H9 (cell line): ENCODE results near the gene PAQR7. TPM values are rescaled to one million over a fixed set of nuclear protein-coding genes. Genes with fewer than 3 reads are reported as not detected.

Experiments used
- DNase-seq: peaks from one replicate; pipeline ENCODE4 v3.0.0-alpha.2; 2017
- H2AFZ ChIP-seq: one replicate; pipeline ENCODE4 v1.6.1; 2013; ENCODE audit warnings: mild to moderate bottlenecking, low read length, control low read depth, moderate library complexity
- H2AK5ac ChIP-seq: 2 replicates; pipeline ENCODE4 v1.6.1; 2013; ENCODE audit warnings: low read length, control low read depth, mixed read lengths; ENCODE audit not compliant: insufficient read length
- H2BK120ac ChIP-seq: one replicate; pipeline ENCODE4 v1.6.1; 2013; ENCODE audit warnings: low read depth, mild to moderate bottlenecking, low read length, control low read depth, inconsistent platforms; ENCODE audit not compliant: poor library complexity, severe bottlenecking
- H2BK12ac ChIP-seq: 2 replicates; pipeline ENCODE4 v1.6.1; 2013; ENCODE audit warnings: low read length, control low read depth, mixed read lengths, low read depth; ENCODE audit not compliant: insufficient read length
- H2BK15ac ChIP-seq: 2 replicates; pipeline ENCODE4 v1.6.1; 2013; ENCODE audit warnings: low read depth, low read length, control low read depth
- H2BK20ac ChIP-seq: one replicate; pipeline ENCODE4 v1.6.1; 2013; ENCODE audit warnings: low read depth, mild to moderate bottlenecking, low read length, control low read depth, inconsistent platforms; ENCODE audit not compliant: poor library complexity, severe bottlenecking
- H2BK5ac ChIP-seq: 2 replicates; pipeline ENCODE4 v1.6.1; 2013; ENCODE audit warnings: low read length, control low read depth, mixed read lengths; ENCODE audit not compliant: insufficient read length
- H3K14ac ChIP-seq: 2 replicates; pipeline ENCODE4 v1.6.1; 2013; ENCODE audit warnings: low read length, control low read depth; ENCODE audit not compliant: insufficient read depth
- H3K18ac ChIP-seq: 2 replicates; pipeline ENCODE4 v1.6.1; 2013; ENCODE audit warnings: low read depth, mild to moderate bottlenecking, mixed read lengths, low read length, control low read depth; ENCODE audit not compliant: insufficient read length
- H3K23ac ChIP-seq: 2 replicates; pipeline ENCODE4 v1.6.1; 2013; ENCODE audit warnings: low read length, control low read depth, mixed read lengths, low read depth; ENCODE audit not compliant: insufficient read length
- H3K23me2 ChIP-seq: 2 replicates; pipeline ENCODE4 v1.6.1; 2013; ENCODE audit warnings: low read depth, mild to moderate bottlenecking, mixed read lengths, low read length, control low read depth; ENCODE audit not compliant: insufficient read length, poor library complexity, severe bottlenecking
- H3K27ac ChIP-seq: 2 replicates; pipeline ENCODE4 v1.5.1; 2013; ENCODE audit warnings: low read length, control low read depth, mixed read lengths, low read depth; ENCODE audit not compliant: insufficient read length
- H3K27me3 ChIP-seq: 2 replicates; pipeline ENCODE4 v1.6.1; 2013; ENCODE audit warnings: low read length, control low read depth, inconsistent platforms; ENCODE audit not compliant: insufficient read depth
- H3K4ac ChIP-seq: 2 replicates; pipeline ENCODE4 v1.6.1; 2013; ENCODE audit warnings: low read depth, mild to moderate bottlenecking, control low read depth, inconsistent platforms, low read length, moderate library complexity
- H3K4me1 ChIP-seq: 2 replicates; pipeline ENCODE4 v1.6.1; 2013; ENCODE audit warnings: low read length, control low read depth, inconsistent platforms; ENCODE audit not compliant: insufficient read depth
- H3K4me2 ChIP-seq: 2 replicates; pipeline ENCODE4 v1.6.1; 2013; ENCODE audit warnings: low read length, control low read depth, mixed read lengths; ENCODE audit not compliant: insufficient read length, insufficient read depth
- H3K56ac ChIP-seq: 2 replicates; pipeline ENCODE4 v1.6.1; 2013; ENCODE audit warnings: low read depth, mild to moderate bottlenecking, mixed read lengths, low read length, control low read depth; ENCODE audit not compliant: insufficient read length
- H3K79me1 ChIP-seq: 2 replicates; pipeline ENCODE4 v1.6.1; 2013; ENCODE audit warnings: low read depth, mild to moderate bottlenecking, moderate library complexity, low read length, control low read depth, inconsistent platforms; ENCODE audit not compliant: insufficient read depth, poor library complexity, severe bottlenecking
- H3K79me2 ChIP-seq: 2 replicates; pipeline ENCODE4 v1.6.1; 2013; ENCODE audit warnings: low read length, control low read depth, inconsistent platforms; ENCODE audit not compliant: insufficient read depth
- H3K9ac ChIP-seq: 2 replicates; pipeline ENCODE4 v1.6.1; 2013; ENCODE audit warnings: low read length, control low read depth, mixed read lengths; ENCODE audit not compliant: insufficient read length; ENCODE audit errors: extremely low read depth
- H3K9me3 ChIP-seq: one replicate; pipeline ENCODE4 v1.6.1; 2013; ENCODE audit warnings: low read depth, low read length, inconsistent platforms; ENCODE audit not compliant: control insufficient read depth
- H3T11ph ChIP-seq: one replicate; pipeline ENCODE4 v1.6.1; 2013; ENCODE audit warnings: mild to moderate bottlenecking, low read length, control low read depth, inconsistent platforms
- H4K20me1 ChIP-seq: one replicate; pipeline ENCODE4 v1.6.1; 2013; ENCODE audit not compliant: control insufficient read depth, insufficient read length, insufficient read depth
- H4K5ac ChIP-seq: 2 replicates; pipeline ENCODE4 v1.6.1; 2013; ENCODE audit warnings: low read depth, mild to moderate bottlenecking, mixed read lengths, low read length, control low read depth; ENCODE audit not compliant: insufficient read length
- H4K8ac ChIP-seq: replicated peaks from 2 replicates; pipeline ENCODE4 v1.6.1; 2013; ENCODE audit warnings: low read length, control low read depth, mixed read lengths, low read depth; ENCODE audit not compliant: insufficient read length
- H4K91ac ChIP-seq: 2 replicates; pipeline ENCODE4 v1.6.1; 2013; ENCODE audit warnings: low read depth, mild to moderate bottlenecking, moderate library complexity, mixed read lengths, low read length, control low read depth; ENCODE audit not compliant: insufficient read length
- H3K27ac Mint-ChIP-seq, 3 experiments: 2 replicates in 2 of 3; 3 replicates in 1 of 3; pipeline ENCODE4 v1.8.0; 2020 to 2021; ENCODE audit warnings: mixed read lengths in 3 of 3, mild to moderate bottlenecking in 1 of 3, moderate library complexity in 1 of 3
- H3K27me3 Mint-ChIP-seq: 2 replicates; pipeline ENCODE4 v1.8.0; 2021; ENCODE audit warnings: low read depth, mild to moderate bottlenecking, moderate library complexity, mixed read lengths
- H3K36me3 Mint-ChIP-seq, 3 experiments: 2 replicates in 2 of 3; 3 replicates in 1 of 3; pipeline ENCODE4 v1.8.0; 2020 to 2021; ENCODE audit warnings: low read depth in 3 of 3, mixed read lengths in 3 of 3; ENCODE audit not compliant: insufficient read depth in 1 of 3
- H3K4me1 Mint-ChIP-seq, 2 experiments: 2 replicates each; pipeline ENCODE4 v1.8.0; 2020; ENCODE audit warnings: mixed read lengths in 2 of 2
- H3K4me3 Mint-ChIP-seq, 2 experiments: 2 replicates in 1 of 2; 3 replicates in 1 of 2; pipeline ENCODE4 v1.8.0; 2020 to 2021; ENCODE audit warnings: mild to moderate bottlenecking in 2 of 2, mixed read lengths in 2 of 2, moderate library complexity in 1 of 2
- H3K9me3 Mint-ChIP-seq, 2 experiments: 2 replicates in 1 of 2; 3 replicates in 1 of 2; pipeline ENCODE4 v1.8.0; 2020; ENCODE audit warnings: mild to moderate bottlenecking in 2 of 2, mixed read lengths in 2 of 2, moderate library complexity in 1 of 2
- WGBS: extraction: QIAGEN DNeasy Blood & Tissue Kit; methylation state at CpG from one replicate; pipeline ENCODE4 v1.1.7; 2013; ENCODE audit warnings: missing lambda C conversion rate, low lambda C conversion rate, mixed read lengths; ENCODE audit not compliant: insufficient read length; ENCODE audit errors: extremely low coverage; 5-methylcytosine and 5-hydroxymethylcytosine counted together
- total RNA-seq: library from RNA; stranded (reverse); gene quantifications from 2 replicates; pipeline ENCODE4 v1.2.1, GENCODE V29; 2021
- TF ChIP-seq, protein P1 (sequence below): fragments of 200-600 bp; sonication (generic); conservative IDR thresholded peaks from 3 replicates; pipeline ENCODE4 v1.8.0; 2021; ENCODE audit warnings: antibody characterized with exemption, mild to moderate bottlenecking

PAQR7 gene
- total RNA-seq, 1 experiment from 2014 or later: 6.3 TPM

DNA sequence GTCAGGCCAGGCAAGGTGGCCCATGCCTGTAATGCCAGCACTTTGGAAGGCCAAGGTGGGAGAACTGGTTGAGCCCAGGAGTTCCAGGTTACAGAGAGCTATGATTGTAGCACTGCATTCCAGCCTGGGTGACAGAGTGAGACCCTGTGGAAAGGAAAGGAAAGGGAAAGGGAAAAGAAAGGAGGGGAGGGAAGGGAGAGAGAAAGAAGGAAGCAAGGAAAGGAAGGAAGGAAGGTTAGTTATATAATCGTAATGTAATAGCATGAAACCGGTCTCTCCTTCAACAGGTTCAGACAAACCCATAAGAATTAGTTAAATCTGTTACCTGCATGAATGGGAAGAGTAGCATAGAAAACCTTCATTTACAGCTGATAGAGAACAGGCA is 1.2 kb upstream of the PAQR7 start:
- no peaks in the 10 kb centered on the region; the same call in 1 of the 2 replicates for H3K4me1 ChIP-seq
- H3K79me2 ChIP-seq: no peaks in the 10 kb centered on the region
- Mint-ChIP-seq H3K4me1 (peaks cover 15 to 17% of the 10 kb centered on the region in 2 experiments), H3K27me3 (peaks cover 37% of the 10 kb centered on the region), H3K4me3 (peak overlapping the region in 1 of 2 experiments; percentile 81; a peak in 2 of 5 replicates), H3K9me3 (no peaks in the 10 kb centered on the region), H3K27ac (no peak overlapping the region), H3K36me3 (no peaks in the 10 kb centered on the region; a peak in 2 of 7 replicates)
- no peak overlapping the region for H3K14ac ChIP-seq
- no peak overlapping the region for H4K8ac ChIP-seq
- H2BK20ac ChIP-seq: no peak overlapping the region
- peaks cover 7% of the 10 kb centered on the region for H3K23me2 ChIP-seq
- no peak overlapping the region for H3K18ac ChIP-seq
- no peak overlapping the region for H2AK5ac ChIP-seq
- no peak overlapping the region for H2BK15ac ChIP-seq
- H3K79me1 ChIP-seq: no peaks in the 10 kb centered on the region
- no peak overlapping the region for H4K91ac ChIP-seq
- no peak overlapping the region for H3K4ac ChIP-seq
- DNase-seq: no peak
- H4K20me1 ChIP-seq: no peaks in the 10 kb centered on the region
- no peak overlapping the region for H3K56ac ChIP-seq
- no peak overlapping the region for H3K27ac ChIP-seq
- no peaks in the 10 kb centered on the region for H3K9me3 ChIP-seq
- no peak overlapping the region for H3K4me2 ChIP-seq
- no peak overlapping the region for H2BK12ac ChIP-seq
- no CpG with 5 or more reads among the region's 2 CpGs for WGBS
- H3K23ac ChIP-seq: no peak overlapping the region
- H2BK120ac ChIP-seq: no peak overlapping the region
- TF ChIP-seq, protein P1, sequence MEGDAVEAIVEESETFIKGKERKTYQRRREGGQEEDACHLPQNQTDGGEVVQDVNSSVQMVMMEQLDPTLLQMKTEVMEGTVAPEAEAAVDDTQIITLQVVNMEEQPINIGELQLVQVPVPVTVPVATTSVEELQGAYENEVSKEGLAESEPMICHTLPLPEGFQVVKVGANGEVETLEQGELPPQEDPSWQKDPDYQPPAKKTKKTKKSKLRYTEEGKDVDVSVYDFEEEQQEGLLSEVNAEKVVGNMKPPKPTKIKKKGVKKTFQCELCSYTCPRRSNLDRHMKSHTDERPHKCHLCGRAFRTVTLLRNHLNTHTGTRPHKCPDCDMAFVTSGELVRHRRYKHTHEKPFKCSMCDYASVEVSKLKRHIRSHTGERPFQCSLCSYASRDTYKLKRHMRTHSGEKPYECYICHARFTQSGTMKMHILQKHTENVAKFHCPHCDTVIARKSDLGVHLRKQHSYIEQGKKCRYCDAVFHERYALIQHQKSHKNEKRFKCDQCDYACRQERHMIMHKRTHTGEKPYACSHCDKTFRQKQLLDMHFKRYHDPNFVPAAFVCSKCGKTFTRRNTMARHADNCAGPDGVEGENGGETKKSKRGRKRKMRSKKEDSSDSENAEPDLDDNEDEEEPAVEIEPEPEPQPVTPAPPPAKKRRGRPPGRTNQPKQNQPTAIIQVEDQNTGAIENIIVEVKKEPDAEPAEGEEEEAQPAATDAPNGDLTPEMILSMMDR: no peak
- no peaks in the 10 kb centered on the region; the same call in 1 of the 2 replicates for H3K27me3 ChIP-seq
- H3T11ph ChIP-seq: no peak overlapping the region
- no peak overlapping the region for H4K5ac ChIP-seq
- no peak overlapping the region for H2AFZ ChIP-seq
- no peak overlapping the region for H2BK5ac ChIP-seq
- no peak overlapping the region for H3K9ac ChIP-seq
